ENCODE measurements around the gene TBC1D25. TPM values are rescaled to one million over a fixed set of nuclear protein-coding genes. Genes with fewer than 3 reads are reported as not detected.

Gene TBC1D25
- total and polyA plus RNA-seq, 4 donors, result 4.6 to 16.7 (median 11.8) TPM

DNA sequence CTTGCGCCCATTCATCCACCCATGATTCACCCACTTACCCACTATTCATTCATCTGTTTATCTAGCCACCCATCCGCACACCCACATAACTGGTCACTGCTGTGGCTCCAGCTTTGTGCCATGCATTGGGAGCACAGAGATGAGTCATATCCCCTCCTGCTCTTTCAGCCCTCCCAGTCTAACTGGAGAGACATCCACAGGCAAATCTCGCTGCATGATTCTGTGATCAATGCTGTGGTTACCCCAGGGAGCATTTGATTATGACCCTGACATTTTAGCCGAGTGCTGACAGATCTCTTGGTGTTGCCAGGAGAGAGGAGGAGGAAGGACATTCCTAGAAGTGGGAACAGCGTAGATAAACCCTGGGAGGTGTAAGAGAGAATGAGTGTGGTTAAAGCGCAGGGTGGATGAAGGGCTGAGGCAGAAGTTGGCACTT, 41.1 kb upstream of the TBC1D25 start:
- Histone ChIP-seq H3K4me1 (ENCODE audit: control insufficient read depth in 1 of 2, insufficient read depth in 2 of 2, low read length in 2 of 2) (no peaks in the 10 kb centered on the region), H3K27ac (ENCODE audit: low read depth in 1 of 2, low read length in 2 of 2) (no peak overlapping the region), H3K9me3 (ENCODE audit: control insufficient read depth, low read length) (no peaks in the 10 kb centered on the region), H3K27me3 (ENCODE audit: control insufficient read depth in 1 of 2, insufficient read depth in 2 of 2, low read length in 1 of 2) (no peaks in the 10 kb centered on the region), H3K36me3 (ENCODE audit: control insufficient read depth in 1 of 2, insufficient read depth in 2 of 2, low read length in 1 of 2) (no peaks in the 10 kb centered on the region), H3K4me3 (ENCODE audit: low read length in 2 of 2) (no peak overlapping the region)
- intact Hi-C loops (cut with DNase I), result no loop called here
- ATAC-seq (ENCODE audit: low FRiP score) (no peak), DNase-seq (peak in 1 of 2 donors; percentile 11)
- 40 to 62% methylated on average over 6 of the region's 6 CpGs for WGBS, 2 donors

- Histone ChIP-seq H3K4me1 (ENCODE audit: control insufficient read depth in 1 of 2, insufficient read depth in 2 of 2, low read length in 2 of 2) (no peaks in the 10 kb centered on the region), H3K9me3 (ENCODE audit: control insufficient read depth, low read length) (no peaks in the 10 kb centered on the region), H3K27me3 (ENCODE audit: control insufficient read depth in 1 of 2, insufficient read depth in 2 of 2, low read length in 1 of 2) (no peaks in the 10 kb centered on the region), H3K27ac (ENCODE audit: low read depth in 1 of 2, low read length in 2 of 2) (no peak overlapping the region), H3K4me3 (ENCODE audit: low read length in 2 of 2) (no peak overlapping the region), H3K36me3 (ENCODE audit: control insufficient read depth in 1 of 2, insufficient read depth in 2 of 2, low read length in 1 of 2) (no peaks in the 10 kb centered on the region)
- WGBS, 2 donors, result 61 to 68% methylated on average over 7 of the region's 7 CpGs
- ATAC-seq (ENCODE audit: low FRiP score) (no peak), DNase-seq (no peak)
- intact Hi-C loops (cut with DNase I), result no loop called here
Measured at GRCh38 chrX:48504261-48504660, 35.3 kb upstream of the TBC1D25 start.

DNA sequence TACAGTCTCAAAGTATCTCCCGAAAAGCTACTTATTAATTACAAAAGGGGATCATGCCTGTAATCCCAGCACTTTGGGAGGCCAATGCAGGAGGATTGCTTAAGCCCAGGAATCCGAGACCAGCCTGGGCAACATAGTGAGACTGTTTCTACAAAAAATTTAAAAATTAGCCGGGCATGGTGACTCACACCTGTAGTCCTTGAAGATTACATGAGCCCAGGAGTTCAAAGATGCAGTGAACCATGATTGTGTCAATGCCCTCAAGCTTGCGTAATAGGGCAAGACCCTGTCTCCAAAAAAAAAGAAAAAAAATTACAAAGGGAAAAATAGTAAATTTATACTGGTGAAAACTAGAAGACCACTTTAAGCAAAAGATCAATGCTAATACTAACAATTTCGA, 34.0 kb upstream of the TBC1D25 start:
- Histone ChIP-seq H3K4me3 (ENCODE audit: low read length in 2 of 2) (no peak overlapping the region), H3K4me1 (ENCODE audit: control insufficient read depth in 1 of 2, insufficient read depth in 2 of 2, low read length in 2 of 2) (no peaks in the 10 kb centered on the region), H3K27ac (ENCODE audit: low read depth in 1 of 2, low read length in 2 of 2) (no peak overlapping the region), H3K36me3 (ENCODE audit: control insufficient read depth in 1 of 2, insufficient read depth in 2 of 2, low read length in 1 of 2) (no peaks in the 10 kb centered on the region), H3K27me3 (ENCODE audit: control insufficient read depth in 1 of 2, insufficient read depth in 2 of 2, low read length in 1 of 2) (no peaks in the 10 kb centered on the region), H3K9me3 (ENCODE audit: control insufficient read depth, low read length) (no peaks in the 10 kb centered on the region)
- DNase-seq, result peak in 1 of 2 donors; percentile 1
- ATAC-seq (ENCODE audit: low FRiP score), result no peak
- 74 to 76% methylated on average over 5 of the region's 5 CpGs for WGBS, 2 donors
- intact Hi-C loops (cut with DNase I), result no loop called here

- no peak overlapping the region for H3K27ac ChIP-seq (ENCODE audit: low read depth in 1 of 2, low read length in 2 of 2)
- no peaks in the 10 kb centered on the region for H3K9me3 ChIP-seq (ENCODE audit: control insufficient read depth, low read length)
- no peaks in the 10 kb centered on the region for H3K4me1 ChIP-seq (ENCODE audit: control insufficient read depth in 1 of 2, insufficient read depth in 2 of 2, low read length in 2 of 2)
- 71 to 92% methylated on average over 5 of the region's 5 CpGs for WGBS, 2 donors
- no peaks in the 10 kb centered on the region for H3K36me3 ChIP-seq (ENCODE audit: control insufficient read depth in 1 of 2, insufficient read depth in 2 of 2, low read length in 1 of 2)
- no peaks in the 10 kb centered on the region for H3K27me3 ChIP-seq (ENCODE audit: control insufficient read depth in 1 of 2, insufficient read depth in 2 of 2, low read length in 1 of 2)
- ATAC-seq (ENCODE audit: low FRiP score) (no peak), DNase-seq (peak in 1 of 2 donors; percentile 27)
- intact Hi-C loops (cut with DNase I), result no loop called here
- H3K4me3 ChIP-seq (ENCODE audit: low read length in 2 of 2), result no peak overlapping the region
Measured at GRCh38 chrX:48507246-48507645, 32.3 kb upstream of the TBC1D25 start.

DNA sequence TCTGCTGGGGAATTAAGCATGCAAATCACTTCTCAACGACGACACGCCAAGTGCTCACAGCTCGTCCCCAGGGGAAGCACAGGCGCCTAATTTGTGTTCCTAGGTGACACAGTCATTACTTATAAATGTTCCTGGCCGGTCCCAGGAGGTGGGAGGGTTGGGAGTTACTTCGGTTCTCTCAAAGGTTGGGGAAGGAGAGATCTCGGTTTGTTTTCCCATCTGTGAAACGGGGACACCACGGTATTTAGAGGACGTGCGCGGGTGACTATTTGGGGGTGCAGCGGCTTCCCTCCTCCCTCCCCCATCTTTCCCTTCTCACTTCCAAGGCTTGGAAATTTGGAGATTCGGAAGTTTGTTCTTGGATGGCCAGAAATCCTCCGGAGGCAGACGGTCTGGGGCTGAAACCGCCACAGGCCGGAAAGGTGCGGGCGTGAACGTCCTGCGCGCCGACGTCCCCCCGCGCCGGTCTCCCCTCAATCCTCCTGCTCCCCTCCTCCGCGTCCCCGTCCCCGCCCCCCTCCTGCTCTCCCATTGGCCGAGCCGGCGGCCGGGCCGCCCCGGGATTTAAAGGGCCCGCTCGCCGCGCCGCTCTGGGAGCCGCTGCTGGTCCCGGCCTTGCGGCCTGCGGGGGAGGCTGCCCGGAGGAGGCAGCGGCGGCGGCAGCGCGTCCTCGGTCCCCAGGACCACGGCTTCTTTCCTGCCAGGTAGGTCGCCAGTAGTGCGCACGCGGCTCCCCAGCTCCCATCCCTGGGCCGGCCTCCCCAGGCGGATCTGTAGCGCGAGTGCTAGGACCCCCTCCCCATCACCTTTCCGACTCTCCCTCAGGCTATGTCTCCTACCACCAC, 30.9 kb upstream of the TBC1D25 start, which contains the start of gene PORCN:
TSS of gene PORCN (plus strand) at position 593 of the 845 bp plus-strand sequence. CDS start 829 bp downstream, outside the sequence.
- H3K4me3 ChIP-seq (ENCODE audit: low read length in 2 of 2), result peak within 1 kb of the TSS; percentile 6 to 18
- H3K4me1 ChIP-seq (ENCODE audit: control insufficient read depth in 1 of 2, insufficient read depth in 2 of 2, low read length in 2 of 2), result no peaks in the 10 kb centered on the region
- intact Hi-C loops (cut with DNase I), result no loop called here
- no peaks in the 10 kb centered on the region for H3K27me3 ChIP-seq (ENCODE audit: control insufficient read depth in 1 of 2, insufficient read depth in 2 of 2, low read length in 1 of 2)
- DNase-seq (peak; percentile 86 to 93), ATAC-seq (ENCODE audit: low FRiP score) (peak; percentile 94)
- no peaks in the 10 kb centered on the region for H3K36me3 ChIP-seq (ENCODE audit: control insufficient read depth in 1 of 2, insufficient read depth in 2 of 2, low read length in 1 of 2)
- no peaks in the 10 kb centered on the region for H3K9me3 ChIP-seq (ENCODE audit: control insufficient read depth, low read length)
- WGBS, 2 donors, result 0 to 26% methylated on average over 52 to 65 of the region's 65 CpGs
- H3K27ac ChIP-seq (ENCODE audit: low read depth in 1 of 2, low read length in 2 of 2), result no peak within 1 kb of the TSS

GRCh38 chrX:48509245-48509590, 30.3 kb upstream of the TBC1D25 start:
- no peaks in the 10 kb centered on the region for H3K9me3 ChIP-seq (ENCODE audit: control insufficient read depth, low read length)
- peak in 1 of 2 donors; percentile 64 for DNase-seq
- WGBS, 2 donors, result 0 to 22% methylated on average over 16 of the region's 16 CpGs
- peak overlapping the region; percentile 6 to 18 for H3K4me3 ChIP-seq (ENCODE audit: low read length in 2 of 2)
- no peak overlapping the region for H3K27ac ChIP-seq (ENCODE audit: low read depth in 1 of 2, low read length in 2 of 2)
- no peaks in the 10 kb centered on the region for H3K36me3 ChIP-seq (ENCODE audit: control insufficient read depth in 1 of 2, insufficient read depth in 2 of 2, low read length in 1 of 2)
- no peaks in the 10 kb centered on the region for H3K27me3 ChIP-seq (ENCODE audit: control insufficient read depth in 1 of 2, insufficient read depth in 2 of 2, low read length in 1 of 2)
- ATAC-seq (ENCODE audit: low FRiP score), result no peak
- no peaks in the 10 kb centered on the region for H3K4me1 ChIP-seq (ENCODE audit: control insufficient read depth in 1 of 2, insufficient read depth in 2 of 2, low read length in 2 of 2)
- intact Hi-C loops (cut with DNase I), result no loop called here

GRCh38 chrX:48509619-48510018, 29.9 kb upstream of the TBC1D25 start:
- no peaks in the 10 kb centered on the region for H3K4me1 ChIP-seq (ENCODE audit: control insufficient read depth in 1 of 2, insufficient read depth in 2 of 2, low read length in 2 of 2)
- peak in 1 of 2 donors; percentile 61 for DNase-seq
- ATAC-seq (ENCODE audit: low FRiP score), result peak; percentile 3
- WGBS, 2 donors, result 56 to 57% methylated on average over 11 of the region's 11 CpGs
- intact Hi-C loops (cut with DNase I), result no loop called here
- peak overlapping the region in 1 of 2 donors; percentile 18 for H3K4me3 ChIP-seq (ENCODE audit: low read length in 2 of 2)
- no peaks in the 10 kb centered on the region for H3K9me3 ChIP-seq (ENCODE audit: control insufficient read depth, low read length)
- H3K27ac ChIP-seq (ENCODE audit: low read depth in 1 of 2, low read length in 2 of 2), result no peak overlapping the region
- no peaks in the 10 kb centered on the region for H3K27me3 ChIP-seq (ENCODE audit: control insufficient read depth in 1 of 2, insufficient read depth in 2 of 2, low read length in 1 of 2)
- no peaks in the 10 kb centered on the region for H3K36me3 ChIP-seq (ENCODE audit: control insufficient read depth in 1 of 2, insufficient read depth in 2 of 2, low read length in 1 of 2)

DNA sequence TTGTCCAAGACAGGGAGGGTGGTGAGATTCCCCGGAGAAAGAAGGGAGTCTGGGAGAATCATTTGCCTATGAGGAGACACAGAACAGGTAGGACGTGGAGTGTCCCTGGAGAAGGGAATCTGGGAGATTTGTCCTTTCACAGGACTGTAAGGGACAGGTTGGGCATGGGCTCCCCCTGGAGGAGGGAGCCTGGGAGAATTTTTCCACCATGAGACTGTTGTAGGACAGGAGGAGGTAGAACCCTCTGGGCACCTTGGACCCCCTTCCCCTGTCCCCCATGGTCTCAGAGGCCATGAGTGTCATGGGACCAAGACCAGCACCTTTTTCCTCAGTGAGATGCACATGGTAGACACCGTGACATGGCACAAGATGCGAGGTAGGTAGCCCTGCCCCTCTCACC, 28.0 kb upstream of the TBC1D25 start:
- WGBS, 2 donors, result 68 to 74% methylated on average over 4 of the region's 4 CpGs
- ATAC-seq (ENCODE audit: low FRiP score) (no peak), DNase-seq (peak in 1 of 2 donors; percentile 39)
- no peak overlapping the region for H3K4me3 ChIP-seq (ENCODE audit: low read length in 2 of 2)
- no peaks in the 10 kb centered on the region for H3K36me3 ChIP-seq (ENCODE audit: control insufficient read depth in 1 of 2, insufficient read depth in 2 of 2, low read length in 1 of 2)
- no peaks in the 10 kb centered on the region for H3K4me1 ChIP-seq (ENCODE audit: control insufficient read depth in 1 of 2, insufficient read depth in 2 of 2, low read length in 2 of 2)
- H3K27me3 ChIP-seq (ENCODE audit: control insufficient read depth in 1 of 2, insufficient read depth in 2 of 2, low read length in 1 of 2), result no peaks in the 10 kb centered on the region
- H3K27ac ChIP-seq (ENCODE audit: low read depth in 1 of 2, low read length in 2 of 2), result no peak overlapping the region
- intact Hi-C loops (cut with DNase I), result no loop called here
- no peaks in the 10 kb centered on the region for H3K9me3 ChIP-seq (ENCODE audit: control insufficient read depth, low read length)

DNA sequence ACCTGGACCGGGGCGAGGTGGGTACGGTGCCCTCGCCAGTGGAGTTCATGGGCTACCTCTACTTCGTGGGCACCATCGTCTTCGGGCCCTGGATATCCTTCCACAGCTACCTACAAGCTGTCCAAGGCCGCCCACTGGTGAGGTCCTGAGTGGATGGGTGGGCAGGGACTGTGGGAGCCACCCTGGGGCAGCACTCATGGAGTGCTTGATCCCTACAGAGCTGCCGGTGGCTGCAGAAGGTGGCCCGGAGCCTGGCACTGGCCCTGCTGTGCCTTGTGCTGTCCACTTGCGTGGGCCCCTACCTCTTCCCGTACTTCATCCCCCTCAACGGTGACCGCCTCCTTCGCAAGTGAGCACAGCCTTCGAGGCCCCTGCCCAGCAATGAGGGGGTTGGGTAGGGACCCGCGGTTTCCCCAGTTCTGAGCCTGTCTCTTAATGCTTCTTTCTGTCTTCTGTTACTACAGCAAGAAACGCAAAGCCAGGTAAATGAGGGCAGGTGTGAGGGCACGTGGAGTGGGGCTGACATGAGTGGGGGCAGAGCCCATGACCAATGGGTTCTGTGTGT, 27.1 kb upstream of the TBC1D25 start:
- H3K4me1 ChIP-seq (ENCODE audit: control insufficient read depth in 1 of 2, insufficient read depth in 2 of 2, low read length in 2 of 2), result no peaks in the 10 kb centered on the region
- peak in 1 of 2 donors; percentile 68 for DNase-seq
- no peak overlapping the region for H3K27ac ChIP-seq (ENCODE audit: low read depth in 1 of 2, low read length in 2 of 2)
- 87 to 94% methylated on average over 19 to 20 of the region's 20 CpGs for WGBS, 2 donors
- H3K9me3 ChIP-seq (ENCODE audit: control insufficient read depth, low read length), result no peaks in the 10 kb centered on the region
- intact Hi-C loops (cut with DNase I), result no loop called here
- H3K4me3 ChIP-seq (ENCODE audit: low read length in 2 of 2), result no peak overlapping the region
- ATAC-seq (ENCODE audit: low FRiP score), result no peak
- no peaks in the 10 kb centered on the region for H3K27me3 ChIP-seq (ENCODE audit: control insufficient read depth in 1 of 2, insufficient read depth in 2 of 2, low read length in 1 of 2)
- H3K36me3 ChIP-seq (ENCODE audit: control insufficient read depth in 1 of 2, insufficient read depth in 2 of 2, low read length in 1 of 2), result no peaks in the 10 kb centered on the region
